NCI-H187 treated with DMSO at 0.1 percent for 48 hours (cell line): ENCODE data around the gene MLPH.
A peak's percentile ranks its signal among the peaks of the same experiment; 100 is the strongest.

Experiments used
- DNase-seq: peaks from one replicate; lab custom pipeline; 2025; lab: John Stamatoyannopoulos, UW

The MLPH gene

DNA sequence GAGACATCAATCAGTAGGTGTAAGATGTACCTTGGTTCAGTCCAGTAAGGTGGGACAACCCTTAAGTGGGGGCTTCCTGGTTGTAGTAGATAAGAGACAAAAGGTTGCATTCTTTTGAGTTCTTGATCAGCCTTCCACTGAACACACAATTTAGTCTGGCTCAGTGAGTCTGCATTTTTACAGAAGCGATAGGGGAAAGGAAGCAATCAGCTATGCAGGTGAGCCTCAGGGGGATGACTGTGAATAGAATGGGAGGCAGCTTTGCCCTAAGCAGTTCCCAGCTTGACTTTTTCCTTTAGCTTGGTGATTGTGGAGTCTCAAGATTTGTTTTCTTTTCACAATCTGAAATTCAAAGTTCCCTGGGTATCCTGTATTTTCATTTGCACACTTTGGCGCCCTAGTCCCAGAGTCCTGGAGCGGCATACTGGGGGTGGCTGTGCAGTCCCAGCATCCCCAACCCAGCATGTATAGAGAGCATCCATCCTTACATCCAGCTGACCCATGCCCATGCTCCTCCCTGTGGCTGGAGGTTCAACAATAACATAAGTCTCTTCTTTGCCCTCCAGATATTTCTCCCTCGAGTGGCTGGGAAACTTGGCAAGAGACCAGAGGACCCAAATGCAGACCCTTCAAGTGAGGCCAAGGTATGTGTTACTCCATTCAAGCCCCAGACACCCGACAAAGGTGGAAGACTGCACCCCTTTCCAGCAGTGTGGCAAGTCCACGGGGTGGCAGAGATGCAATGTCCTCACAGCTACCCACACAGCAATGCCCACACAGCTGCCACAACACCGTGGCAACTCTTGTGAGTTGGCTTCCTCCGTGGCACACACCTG lies 59.2 kb downstream of the MLPH start:
- no peak for DNase-seq

DNA sequence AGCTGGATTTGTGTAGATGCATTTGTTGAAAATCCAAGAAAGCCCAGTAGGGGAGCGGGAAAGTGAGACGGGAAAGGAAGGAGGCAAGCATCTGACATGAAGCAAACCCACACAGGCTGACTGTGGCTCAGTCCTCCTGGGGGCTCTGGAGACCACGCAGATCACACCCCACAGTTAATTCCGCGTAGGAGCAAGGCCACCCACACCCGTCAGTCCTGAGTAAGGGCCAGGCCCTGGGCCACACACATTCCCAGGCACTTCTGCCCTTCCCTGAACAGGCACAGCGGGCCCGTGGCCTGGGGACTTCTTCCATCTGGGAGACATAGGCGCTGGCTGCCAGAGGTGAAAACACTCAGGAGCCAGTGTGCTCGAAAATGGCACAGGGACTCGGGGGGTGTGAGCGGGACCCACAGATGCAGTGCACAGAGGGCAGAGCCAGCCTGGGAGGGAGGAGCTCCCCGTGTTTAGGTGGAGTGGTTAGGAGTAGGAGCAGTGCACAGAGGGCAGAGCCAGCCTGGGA lies 59.9 kb downstream of the MLPH start:
- DNase-seq, result no peak

DNA sequence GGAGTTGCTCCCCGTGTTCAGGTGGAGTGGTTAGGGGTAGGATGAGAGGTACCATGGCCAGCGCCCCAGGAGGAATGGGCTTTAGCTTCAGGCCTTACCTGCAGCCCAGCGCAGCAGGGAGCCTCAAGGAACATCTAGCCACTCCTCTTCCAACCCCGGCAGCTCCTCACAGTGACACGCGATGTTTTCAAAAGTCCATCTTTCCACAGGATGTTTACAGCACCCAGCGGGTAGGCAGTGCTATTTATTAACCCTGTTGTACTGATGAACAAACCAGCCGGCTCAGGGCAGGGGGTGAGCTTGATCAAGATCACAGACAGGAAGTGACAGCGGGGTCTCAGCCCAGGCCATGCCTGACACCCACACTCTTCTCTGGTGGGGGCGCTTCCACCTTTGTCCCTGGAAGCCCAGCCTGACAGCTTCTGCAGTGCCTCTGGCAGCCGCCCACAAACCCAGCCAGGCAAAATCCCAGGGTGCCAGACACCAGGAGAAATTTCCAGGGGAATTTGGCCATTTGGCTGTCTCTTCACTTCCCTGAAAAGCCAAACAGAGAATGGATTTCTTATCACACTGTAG lies 60.9 kb downstream of the MLPH start:
- DNase-seq, result no peak

DNA sequence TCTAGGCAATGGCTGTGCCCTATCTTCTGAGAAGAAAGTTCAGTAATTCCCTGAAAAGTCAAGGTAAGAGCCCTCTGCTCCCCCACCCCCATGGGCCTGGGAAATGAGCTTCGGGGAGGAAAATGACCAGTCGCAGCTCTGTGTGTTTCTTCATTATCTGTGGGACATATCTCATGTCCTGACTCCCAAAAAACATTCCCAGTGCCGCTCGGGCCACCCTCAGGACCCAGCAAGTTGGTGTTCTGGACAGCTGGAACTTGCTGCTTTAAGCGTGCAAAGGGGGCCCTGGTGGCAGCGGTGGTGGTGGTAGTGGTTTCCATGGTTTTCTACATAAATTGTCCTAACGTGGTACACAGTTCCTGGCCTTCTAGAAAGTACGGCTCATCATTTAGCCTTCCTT lies 62.2 kb downstream of the MLPH start:
- no peak for DNase-seq

DNA sequence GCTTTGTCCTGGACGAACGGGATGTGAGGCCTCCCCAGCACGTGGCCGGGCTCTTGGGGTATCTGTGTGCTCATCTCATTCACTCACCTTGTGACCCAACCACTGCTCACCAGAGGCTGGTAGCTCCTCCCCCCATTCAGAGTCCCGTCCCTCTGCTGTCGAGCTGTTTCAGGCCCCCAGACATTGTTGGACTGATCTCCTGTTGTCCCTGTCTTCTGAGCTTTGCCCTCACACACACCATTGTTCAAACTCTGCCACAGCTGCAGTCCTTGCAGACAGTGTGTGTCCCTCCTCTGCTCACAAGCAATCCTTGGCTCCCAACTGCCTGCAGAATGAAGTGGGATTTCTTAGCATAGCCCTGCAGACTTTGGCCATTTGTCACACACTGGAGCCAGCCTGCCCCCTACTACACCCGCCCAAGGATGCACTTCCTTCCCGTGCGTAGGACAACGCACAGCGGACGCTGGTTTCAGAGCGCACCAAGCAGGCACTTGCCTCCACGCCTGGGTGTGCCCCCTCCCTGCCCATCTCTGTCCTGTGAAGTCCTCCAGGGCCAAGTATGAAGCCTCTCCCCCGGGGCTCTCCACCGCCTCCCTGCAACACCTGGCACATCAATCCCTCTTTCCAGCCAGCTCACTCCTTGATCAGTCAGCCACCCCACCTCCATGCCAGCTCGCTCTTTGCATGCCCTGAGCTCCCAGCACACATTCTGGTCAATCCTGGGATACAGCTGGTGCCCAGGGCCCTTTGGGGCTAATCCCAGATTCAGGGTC lies 62.8 kb downstream of the MLPH start:
- DNase-seq, result no peak

DNA sequence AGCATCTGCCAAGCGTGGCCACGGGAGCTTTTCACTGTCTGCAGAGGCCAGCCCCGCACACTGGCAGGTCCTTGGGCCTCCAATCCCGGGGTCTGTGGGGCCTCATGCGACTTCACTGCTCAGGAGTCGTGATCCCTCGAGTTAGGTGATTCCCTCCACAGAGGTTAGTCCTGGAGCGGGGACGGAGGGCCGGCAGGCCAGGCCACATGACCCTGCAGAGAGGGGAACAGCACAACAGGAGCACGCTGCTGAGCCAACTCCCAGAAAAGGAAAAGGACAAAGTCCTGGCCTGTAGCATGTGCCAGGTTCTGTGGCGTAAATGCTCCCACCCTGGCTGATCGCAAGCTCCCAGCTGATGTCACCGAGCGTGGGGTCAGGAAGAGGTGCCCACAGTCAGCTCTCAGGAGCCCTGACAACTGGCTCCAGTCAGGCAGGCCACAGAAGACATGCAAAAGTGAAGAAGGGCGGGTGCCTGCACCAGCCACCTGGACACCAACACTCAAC lies 64.1 kb downstream of the MLPH start:
- DNase-seq, result no peak

DNA sequence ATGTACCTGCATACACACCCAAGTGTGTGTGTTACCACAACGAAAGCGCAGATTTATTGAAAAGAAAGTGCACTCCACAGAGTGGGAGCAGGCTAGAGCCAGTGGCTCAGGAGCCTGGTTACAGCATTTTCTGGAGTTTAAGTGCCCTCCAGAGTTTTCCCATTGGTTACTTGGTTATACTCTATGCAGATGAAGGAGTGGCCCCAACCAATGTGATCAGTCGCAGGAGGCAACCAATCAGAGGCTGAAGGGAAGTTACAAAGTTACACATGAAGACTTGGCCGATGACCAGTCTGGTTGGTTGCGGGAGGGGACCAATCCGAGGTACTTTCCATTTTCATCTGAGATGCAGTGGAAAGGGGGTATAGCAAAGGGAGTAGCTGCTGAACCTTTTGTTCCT lies 65.9 kb downstream of the MLPH start:
- no peak for DNase-seq

DNA sequence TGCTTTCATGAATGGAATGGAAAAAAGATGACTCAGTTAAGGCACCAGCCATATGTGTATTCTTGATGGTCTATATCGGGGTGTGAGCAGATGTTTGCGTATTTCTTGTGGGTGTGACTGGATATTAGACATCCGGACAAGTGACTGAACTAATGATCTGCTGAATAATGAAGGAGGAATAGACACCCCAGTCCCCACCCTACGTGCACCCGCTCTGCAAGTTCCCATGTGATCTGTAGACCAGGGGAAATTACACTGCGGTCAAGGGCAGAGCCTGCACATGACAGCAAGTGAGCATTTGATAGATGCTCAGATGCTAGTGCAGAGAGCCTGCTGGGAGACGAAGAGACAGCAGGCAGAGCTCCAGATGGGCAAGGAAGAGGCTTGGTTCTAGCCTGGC lies 66.9 kb downstream of the MLPH start:
- DNase-seq, result no peak

DNA sequence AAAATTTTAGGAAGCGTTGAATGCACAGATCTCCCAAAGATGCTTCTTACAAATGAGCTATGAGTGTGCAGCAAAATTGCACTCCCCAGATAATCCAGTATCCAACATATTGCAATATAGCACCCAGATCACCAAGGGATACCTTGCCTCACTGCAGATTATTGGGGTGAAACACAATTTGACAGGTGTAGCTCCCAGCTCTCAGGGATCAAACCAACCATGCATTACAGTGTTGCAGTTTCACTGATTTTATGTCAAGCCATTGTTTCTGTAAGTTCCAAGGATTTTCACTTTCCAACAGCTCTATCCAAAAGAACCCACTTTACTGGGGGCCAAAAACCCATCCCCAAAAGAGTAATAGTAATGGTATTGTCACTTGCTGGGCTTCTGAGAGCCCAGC lies 68.5 kb downstream of the MLPH start:
- no peak for DNase-seq

DNA sequence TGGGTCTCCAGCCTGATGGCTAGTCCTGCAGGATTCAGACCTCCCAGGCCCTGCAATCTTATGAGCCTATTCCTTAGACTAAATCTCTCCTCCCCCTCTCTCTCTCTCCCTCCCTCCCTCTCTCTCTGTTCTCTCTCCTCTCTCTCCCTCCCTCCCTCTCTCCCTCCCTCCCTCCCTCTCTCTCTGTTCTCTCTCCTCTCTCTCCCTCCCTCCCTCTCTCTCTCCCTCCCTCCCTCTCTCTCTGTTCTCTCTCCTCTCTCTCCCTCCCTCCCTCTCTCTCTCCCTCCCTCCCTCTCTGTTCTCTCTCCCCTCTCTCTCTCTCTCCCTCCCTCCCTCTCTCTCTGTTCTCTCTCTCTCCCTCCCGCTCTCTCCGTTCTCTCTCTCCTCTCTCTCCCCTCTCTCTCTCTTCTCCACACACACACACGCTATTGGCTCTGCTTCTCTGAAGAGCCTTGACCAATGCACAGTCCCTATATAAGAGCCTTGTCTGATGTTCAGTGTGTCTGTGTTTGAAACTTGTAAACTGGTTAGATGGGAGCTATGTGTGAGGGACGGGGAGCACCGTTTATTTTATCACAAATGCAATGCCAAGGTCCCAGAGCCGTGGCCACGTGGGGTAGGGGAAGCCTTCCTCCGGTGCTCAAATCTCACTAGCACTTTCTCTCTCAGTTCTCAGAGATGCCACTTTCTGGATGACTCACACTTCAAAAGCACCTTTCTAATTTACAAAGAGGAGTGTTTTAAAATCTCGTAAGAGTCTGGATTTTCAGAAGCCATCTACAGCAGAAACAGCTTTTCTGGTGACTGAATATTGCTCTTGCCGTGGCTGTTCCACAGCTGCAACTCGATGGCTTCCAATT lies 70.0 kb downstream of the MLPH start:
- no peak for DNase-seq

DNA sequence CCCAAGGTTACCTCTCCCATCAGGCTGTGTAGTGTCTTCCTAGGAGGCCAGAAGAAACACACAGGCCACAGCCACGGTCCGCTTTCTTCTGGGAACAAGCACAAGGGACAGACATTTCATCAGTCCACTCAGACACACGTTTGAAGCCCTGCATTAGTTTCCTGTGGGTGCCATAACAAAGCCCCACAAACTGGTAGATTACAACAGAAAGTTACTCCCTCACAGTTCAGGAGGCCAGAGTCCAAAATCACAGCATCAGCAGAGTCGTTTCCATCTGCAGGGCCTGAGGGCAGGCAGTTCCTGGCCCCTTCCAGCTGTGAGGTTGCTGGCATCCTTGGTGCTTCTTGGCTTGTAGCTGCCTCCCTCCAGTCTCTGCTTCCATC lies 70.6 kb downstream of the MLPH start:
- no peak for DNase-seq

DNA sequence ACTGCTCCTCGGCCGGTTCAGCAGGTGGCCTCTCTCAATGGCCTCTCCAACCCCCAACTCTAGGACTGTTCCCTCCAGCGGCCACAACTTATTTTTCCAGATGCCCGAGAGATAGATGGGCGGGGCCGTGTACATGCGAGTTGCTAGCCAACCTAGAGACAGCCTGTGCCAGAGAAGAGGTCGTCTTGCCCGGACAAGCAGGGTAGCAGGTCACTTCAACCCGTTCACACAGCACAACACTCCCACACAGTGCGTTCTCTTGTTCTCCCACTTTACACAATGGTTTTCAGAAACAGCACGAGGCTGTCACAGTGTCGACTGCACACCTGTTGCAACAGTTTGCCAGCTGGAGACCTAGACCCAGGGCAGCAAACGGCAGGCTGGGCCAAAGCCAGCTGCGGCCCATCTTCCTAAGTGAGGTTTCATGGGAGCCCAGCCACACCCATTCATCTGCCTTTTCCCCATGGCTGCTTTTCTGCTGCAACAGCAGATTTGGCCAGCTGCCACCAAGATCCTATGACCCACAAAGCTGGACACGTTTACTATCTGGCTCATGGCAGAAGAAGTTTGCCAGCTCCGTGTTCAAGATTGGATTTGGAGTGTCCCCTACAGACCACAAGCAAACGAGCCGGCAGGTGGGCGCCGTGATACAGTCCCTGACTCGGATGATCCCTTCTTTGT lies 72.0 kb downstream of the MLPH start:
- DNase-seq, result peak; percentile 15

DNA sequence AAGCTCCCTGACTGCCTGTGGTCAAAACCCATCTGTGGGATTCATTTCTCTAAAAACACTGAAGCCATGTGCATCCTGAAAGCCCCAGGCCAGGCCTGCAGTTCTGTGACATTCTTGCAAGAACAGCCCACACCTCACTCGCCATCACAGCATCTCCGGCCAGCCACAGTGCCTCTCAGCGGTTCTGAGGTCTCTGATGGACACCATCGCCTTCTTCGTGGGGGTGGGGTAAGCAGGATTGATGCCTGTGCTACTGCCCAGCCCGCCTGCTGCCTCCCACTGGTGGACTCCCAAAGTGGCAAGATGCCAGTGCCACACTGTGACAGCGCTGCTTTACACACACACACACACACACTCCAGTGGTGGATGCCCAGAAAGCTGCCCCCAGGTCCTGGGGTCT lies 74.2 kb downstream of the MLPH start:
- no peak for DNase-seq

DNA sequence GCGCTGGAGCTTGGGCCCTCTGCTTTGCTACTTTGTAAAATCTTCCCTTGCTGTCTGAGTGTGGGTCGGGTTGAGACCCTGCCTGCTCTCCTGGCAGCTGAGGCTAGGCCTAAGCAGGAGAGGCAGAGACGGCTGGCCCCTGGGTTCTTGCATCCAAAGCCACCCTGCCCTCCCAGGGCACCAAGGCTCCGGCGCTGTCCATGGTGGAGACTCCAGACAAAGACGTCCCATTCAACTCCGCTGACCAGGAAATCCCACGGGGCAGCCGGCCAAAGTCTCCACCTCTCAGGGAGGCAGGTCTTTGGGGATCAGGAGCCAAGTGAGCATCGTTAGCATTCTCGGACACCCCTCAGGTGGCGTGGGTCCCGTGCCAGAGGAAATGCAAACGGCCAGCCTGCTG lies 76.8 kb downstream of the MLPH start:
- DNase-seq, result no peak

DNA sequence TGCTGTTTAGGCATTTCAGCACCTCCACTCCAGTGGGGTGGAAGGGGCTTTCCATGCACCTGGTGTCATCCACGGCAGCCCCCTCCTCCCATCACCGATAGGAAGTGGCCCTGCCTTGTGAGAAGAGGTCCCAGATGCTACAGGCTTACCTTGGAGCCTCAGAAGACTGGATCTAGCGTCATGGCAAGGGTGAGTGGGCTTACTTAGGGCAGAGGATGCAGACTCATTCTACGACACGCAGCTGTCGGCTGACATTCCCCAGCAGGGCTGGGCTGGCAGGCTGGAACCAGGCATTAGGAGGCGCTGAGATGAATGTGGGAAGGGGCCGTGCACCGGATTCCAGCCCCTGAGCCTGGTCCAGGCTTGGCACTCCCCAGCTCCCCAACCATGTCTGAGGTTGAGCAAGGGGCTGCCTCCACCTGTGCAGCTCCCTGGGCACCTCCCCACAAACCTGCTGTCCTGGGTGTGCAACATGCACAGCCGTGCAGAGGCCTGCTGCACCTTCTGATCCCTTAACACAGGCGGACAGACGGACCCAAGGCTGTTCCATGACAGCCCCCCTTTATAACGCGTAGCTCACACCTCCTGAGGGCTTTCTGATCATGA lies 77.6 kb downstream of the MLPH start:
- no peak for DNase-seq

DNA sequence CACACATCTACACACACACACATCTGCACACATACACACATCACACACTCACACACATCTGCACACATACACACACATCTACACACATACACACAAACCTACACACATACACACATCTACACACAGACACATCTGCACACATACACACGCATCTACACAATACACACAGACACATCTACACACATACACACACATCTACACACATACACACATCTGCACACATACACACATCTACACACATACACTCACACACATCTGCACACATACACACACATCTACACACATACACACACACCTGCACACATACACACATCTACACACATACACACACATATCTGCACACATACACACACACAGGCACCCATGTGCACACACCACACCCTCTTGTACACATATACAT lies 78.9 kb downstream of the MLPH start:
- no peak for DNase-seq

DNA sequence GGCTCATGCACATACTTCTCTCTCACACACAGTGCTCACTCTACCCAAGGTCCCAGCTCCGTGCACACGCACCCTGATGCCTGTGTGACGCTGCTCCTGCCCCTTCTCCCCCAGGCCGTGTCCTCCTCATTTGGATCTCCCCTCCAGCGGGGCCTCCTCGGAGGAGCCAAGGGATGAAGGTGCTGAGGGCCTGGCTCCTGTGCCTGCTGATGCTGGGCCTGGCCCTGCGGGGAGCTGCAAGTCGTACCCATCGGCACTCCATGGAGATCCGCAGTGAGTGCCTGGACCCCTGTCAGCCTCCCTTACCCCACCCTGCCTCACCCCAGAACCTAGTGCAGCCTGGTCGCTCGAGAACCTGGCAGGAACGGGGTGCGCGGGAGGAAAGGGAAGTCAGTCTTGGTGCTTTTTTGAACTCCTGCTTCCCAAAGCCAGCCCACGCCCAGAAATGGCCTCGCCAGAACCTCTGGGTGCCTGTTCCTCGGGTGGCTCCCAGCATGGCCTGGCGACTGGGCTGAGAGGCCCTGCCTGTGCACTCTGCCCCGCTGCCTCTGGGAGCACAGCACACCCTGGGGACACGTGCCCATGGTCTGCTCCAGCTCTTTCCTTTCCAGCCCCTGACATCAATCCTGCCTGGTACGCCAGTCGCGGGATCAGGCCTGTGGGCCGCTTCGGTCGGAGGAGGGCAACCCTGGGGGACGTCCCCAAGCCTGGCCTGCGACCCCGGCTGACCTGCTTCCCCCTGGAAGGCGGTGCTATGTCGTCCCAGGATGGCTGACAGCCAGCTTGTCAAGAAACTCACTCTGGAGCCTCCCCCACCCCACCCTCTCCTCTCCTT lies 79.6 kb downstream of the MLPH start, which contains the start of gene PRLH:
Gene PRLH (plus strand): TSS at position 174 of the 835 bp plus-strand sequence. CDS start 0 bp downstream, at position 174.
- DNase-seq, result no peak

DNA sequence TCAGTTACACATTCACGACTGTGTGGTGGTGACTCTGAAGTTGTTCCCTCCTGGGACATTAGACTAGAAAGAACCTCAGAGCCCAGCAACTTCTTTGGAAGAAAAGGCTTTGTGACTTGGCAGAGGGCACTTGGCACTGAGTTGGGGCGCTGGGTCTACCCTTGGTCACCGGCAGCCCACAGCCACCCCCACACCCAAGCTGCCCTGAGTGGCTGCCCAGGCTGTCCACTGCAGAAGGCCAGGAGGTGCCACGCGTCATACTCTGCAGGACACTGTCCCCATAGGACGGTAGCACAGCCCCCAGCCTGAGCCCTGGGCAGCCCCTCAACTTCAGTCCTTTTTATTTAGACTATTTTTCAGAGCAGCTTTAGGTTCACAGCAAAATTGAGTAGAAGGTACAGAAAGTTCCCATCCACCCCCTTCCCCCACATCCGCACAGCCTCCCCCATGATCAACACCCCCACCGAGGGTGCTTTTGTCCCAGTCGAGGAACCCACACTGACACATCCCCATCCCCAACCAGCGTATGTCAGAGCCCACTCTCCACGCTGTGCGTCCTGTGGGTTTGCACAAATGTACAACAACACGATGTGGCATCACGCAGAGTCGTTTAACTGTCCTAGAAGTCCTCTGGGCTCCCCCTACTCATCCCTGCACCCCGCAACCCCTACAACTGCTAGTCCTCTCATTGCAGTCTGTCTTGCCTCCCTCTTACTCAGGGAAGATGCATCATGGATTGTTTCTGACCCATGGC lies 80.4 kb downstream of the MLPH start:
- DNase-seq, result no peak

DNA sequence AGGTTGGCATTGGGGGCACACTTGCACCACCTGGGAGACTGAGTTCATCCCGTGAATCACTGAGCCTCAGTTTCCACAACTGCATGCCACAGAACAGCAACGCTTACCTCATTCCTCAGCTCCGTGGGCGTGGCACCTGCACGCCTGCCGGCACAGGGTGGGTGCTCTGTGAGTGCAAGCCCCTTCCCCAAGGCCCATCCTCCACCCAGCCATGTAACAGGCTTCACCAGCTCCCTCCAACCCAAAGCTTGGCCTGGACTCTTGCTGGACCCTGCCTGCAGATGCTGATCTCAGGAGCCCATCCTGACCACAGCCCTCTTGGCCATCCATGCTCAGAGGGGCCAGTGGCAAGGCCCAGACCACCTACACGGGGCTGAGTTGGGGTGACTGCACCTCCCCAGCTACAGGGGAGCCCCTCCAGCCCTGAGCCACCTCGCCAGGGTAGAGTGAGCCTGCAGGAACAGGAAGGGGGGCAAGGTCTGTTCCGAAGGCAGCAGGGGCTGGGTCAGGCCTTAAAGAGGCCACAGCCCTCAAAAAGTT lies 81.1 kb downstream of the MLPH start:
- no peak for DNase-seq
